Cardiac septum (tissue), 1 donor: ENCODE measurements around the gene GPR25. TPM values are rescaled to one million over a fixed set of nuclear protein-coding genes. Genes with fewer than 3 reads are reported as not detected.

Source experiments
- DNase-seq: peaks from one replicate; pipeline ENCODE4 v3.0.0-alpha.2; 2020; ENCODE audit warnings: low spot score
- intact Hi-C: fragments of 100-400 bp; cut with DNase I; formaldehyde crosslinking; loops from one replicate; pipeline ENCODE4 v1.14.0; 2022
- long read RNA-seq: library from polyadenylated mRNA; unstranded; transcript quantifications from one replicate; pipeline ENCODE4 v2.0.0, GENCODE V29; 2021
- total RNA-seq: library from RNA; stranded (reverse); fragmentation: NEBNext Ultra II Directional; extraction: Animal tissue kit (Norgen Biotek cat#: 25700); gene quantifications from one replicate; pipeline ENCODE4 v1.2.1, GENCODE V29; 2021
- donor health status: DM: no; HTN: no; CAD: no.

Gene GPR25, protein sequence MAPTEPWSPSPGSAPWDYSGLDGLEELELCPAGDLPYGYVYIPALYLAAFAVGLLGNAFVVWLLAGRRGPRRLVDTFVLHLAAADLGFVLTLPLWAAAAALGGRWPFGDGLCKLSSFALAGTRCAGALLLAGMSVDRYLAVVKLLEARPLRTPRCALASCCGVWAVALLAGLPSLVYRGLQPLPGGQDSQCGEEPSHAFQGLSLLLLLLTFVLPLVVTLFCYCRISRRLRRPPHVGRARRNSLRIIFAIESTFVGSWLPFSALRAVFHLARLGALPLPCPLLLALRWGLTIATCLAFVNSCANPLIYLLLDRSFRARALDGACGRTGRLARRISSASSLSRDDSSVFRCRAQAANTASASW
- total RNA-seq: not detected
- long read RNA-seq: 0 reads

GRCh38 chr1:200872446-200873115 lies at the start of gene GPR25:
GPR25 (plus strand) TSS chr1:200872981; CDS start chr1:200873038, 57 bp downstream.
- no peak for DNase-seq
- intact Hi-C loops: no loop called here

DNA sequence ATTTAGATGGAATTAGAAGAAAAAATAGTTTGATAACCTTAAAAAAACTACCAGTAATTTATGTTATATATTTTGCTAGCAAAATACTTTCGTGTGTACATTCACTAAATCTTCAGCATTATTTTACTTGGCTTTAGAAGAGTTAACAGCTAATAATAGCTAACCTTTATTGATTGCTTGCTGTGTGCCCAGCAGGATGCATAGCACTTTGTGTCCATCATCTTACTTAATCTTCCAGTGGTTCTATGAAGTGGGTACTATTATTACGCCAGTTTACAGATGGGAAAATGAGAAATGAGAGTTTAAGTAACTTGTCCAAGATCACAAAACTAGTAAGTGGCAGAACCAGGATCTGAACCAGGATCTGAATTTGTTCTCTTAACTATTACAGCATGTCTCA lies 41.7 kb upstream of the GPR25 start:
- DNase-seq: no peak
- intact Hi-C loops: no loop called here

- DNase-seq: no peak
- intact Hi-C loops: no loop called here
These were observed 38.4 kb upstream of the GPR25 start for GRCh38 chr1:200834383-200834782.

DNA sequence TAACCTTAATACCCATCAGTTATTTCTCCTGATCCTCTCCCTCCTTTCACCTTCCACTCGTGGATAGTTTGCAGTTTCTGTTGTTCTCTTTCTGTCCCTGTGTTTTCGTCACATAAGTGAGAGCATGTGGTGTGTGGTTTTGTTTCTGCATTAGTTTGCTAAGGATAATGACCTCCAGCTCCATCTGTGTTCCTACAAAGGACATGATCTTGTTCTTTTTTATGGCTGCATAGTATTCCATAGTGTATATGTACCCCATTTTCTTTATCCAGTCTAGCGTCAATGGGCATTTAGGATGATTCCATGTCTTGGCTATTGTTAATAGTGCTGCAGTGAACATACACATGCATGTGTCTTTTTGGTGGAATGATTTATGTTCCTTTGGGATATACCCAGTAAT lies 36.6 kb upstream of the GPR25 start:
- intact Hi-C loops: no loop called here

GRCh38 chr1:200837931-200838571 lies 34.7 kb upstream of the GPR25 start:
- intact Hi-C loops: no loop called here
- no peak for DNase-seq

More for the DNA sequence above, 36.6 kb upstream of the GPR25 start:
- DNase-seq: no peak

- DNase-seq: no peak
- intact Hi-C loops: no loop called here
These were observed 33.9 kb upstream of the GPR25 start for GRCh38 chr1:200838676-200839445.

DNA sequence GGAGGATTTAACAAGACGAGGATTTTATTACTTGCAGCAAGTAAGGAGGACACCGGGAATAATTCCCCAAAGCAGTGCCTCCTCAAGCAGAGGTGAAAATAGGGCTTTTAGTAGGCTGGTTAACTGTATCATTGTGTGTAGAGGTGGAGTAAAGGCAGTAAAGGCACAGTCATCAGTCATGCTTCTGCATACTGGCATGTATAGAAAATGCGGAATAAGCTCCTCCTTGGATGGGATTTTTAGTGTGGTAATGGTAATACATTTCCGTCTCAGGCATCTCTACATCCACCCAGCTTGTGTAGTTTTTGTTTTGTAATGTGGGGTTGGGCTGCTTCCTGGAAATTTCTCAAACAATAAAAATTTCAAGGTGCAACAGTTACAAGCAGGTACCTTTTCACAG lies 27.4 kb upstream of the GPR25 start:
- intact Hi-C loops: no loop called here
- no peak for DNase-seq

GRCh38 chr1:200846398-200846797 lies 26.4 kb upstream of the GPR25 start:
- intact Hi-C loops: no loop called here
- no peak for DNase-seq

GRCh38 chr1:200849430-200849829 lies 23.4 kb upstream of the GPR25 start:
- no peak for DNase-seq
- intact Hi-C loops: no loop called here

DNA sequence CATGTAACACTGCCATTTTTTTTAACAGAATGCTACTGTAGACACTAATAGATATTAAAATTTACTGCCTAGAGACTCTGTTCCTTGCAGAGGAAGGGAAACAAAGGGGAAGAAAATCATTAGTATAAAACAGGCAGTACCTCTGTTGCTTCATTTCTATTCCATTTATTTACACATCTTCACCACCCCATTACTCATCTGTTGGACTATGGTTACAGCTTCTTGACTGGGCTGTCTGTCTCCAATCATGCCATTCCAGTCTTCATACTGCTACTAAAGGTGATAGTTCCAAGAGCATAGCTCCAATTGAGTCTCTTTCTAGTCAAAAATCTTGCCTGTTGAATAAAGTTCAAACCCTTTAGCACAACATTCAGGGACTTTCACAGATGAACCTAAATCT lies 22.2 kb upstream of the GPR25 start:
- intact Hi-C loops: no loop called here
- DNase-seq: no peak

- DNase-seq: no peak
- intact Hi-C loops: no loop called here
These were observed 15.9 kb upstream of the GPR25 start for GRCh38 chr1:200856716-200857357.

- intact Hi-C loops: no loop called here
- DNase-seq: no peak
These were observed 15.0 kb upstream of the GPR25 start for GRCh38 chr1:200857804-200858203.

- intact Hi-C loops: no loop called here
These were observed 10.7 kb upstream of the GPR25 start for GRCh38 chr1:200861937-200862647.

DNA sequence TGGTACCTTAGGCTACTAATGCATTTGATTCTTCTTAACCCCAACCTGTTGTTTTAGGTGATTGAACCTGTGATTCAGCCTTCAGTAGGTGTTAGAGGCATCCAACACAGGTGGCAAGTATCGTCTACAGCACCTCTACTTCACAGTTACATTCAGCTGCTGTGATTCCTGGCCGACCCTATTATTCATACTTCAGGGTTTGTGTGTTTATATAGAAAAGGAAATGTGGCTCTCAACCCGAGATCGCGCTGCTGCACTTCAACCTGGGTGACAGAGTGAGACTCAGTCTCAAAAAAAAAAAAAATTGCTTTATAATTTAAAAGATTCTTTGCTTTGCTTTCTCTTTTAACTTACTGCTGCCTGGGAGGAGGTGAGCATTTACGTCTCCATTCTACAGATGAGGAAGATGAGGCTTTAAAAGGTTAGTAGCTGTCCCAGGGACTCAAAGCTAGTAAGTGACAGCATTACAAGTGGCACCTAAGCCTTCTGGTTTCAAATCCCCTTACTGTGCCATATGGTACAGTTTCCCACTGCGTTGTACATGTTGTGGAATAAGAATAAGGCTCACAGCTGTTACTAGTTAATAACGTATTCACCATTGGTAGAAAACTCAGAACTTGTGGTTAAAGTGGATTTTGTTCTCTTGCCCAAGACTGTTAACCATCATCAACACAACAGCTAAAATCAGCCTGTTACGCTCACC lies 9.9 kb upstream of the GPR25 start:
- intact Hi-C loops: no loop called here

More at GRCh38 chr1:200861937-200862647, 10.7 kb upstream of the GPR25 start:
- no peak for DNase-seq

GRCh38 chr1:200866116-200866515 lies 6.7 kb upstream of the GPR25 start:
- intact Hi-C loops: no loop called here
- no peak for DNase-seq

More for the DNA sequence above, 9.9 kb upstream of the GPR25 start:
- no peak for DNase-seq

- intact Hi-C loops: no loop called here
- no peak for DNase-seq
These were observed 6.3 kb upstream of the GPR25 start for GRCh38 chr1:200866521-200866920.

GRCh38 chr1:200867018-200867811 lies 5.6 kb upstream of the GPR25 start:
- intact Hi-C loops: no loop called here
- DNase-seq: no peak
